H1 (cell line): ENCODE measurements around the gene DKC1. TPM values are rescaled to one million over a fixed set of nuclear protein-coding genes. Genes with fewer than 3 reads are reported as not detected.

Experiments used
- CTCF ChIA-PET: fragments of 300-600 bp; sonication (Branson Sonifier 250); formaldehyde crosslinking; loops from one replicate; lab custom pipeline; 2021; ENCODE audit not compliant: partially characterized antibody; lab: Charles Lee
- POLR2A ChIA-PET: fragments of 300-600 bp; sonication (Branson Sonifier 250); formaldehyde crosslinking; loops from one replicate; lab custom pipeline; 2021; ENCODE audit warnings: inconsistent platforms; ENCODE audit not compliant: partially characterized antibody; lab: Charles Lee
- DNase-seq, 2 experiments: peaks; one replicate each; pipeline versions ENCODE4 v3.0.0 to v3.0.0-alpha.2; 2010 to 2022; ENCODE audit warnings: low spot score in 2 of 2, low read depth in 1 of 2, mixed read lengths in 1 of 2
- FAIRE-seq: peaks from 2 replicates; lab custom pipeline; 2011; peaks lifted over from hg19 to GRCh38; lab: Jason Lieb, UNC
- H2AFZ ChIP-seq: 2 replicates; pipeline ENCODE4 v1.8.1; 2012; ENCODE audit warnings: low read length, inconsistent platforms
- H2AK5ac ChIP-seq: 2 replicates; pipeline ENCODE4 v1.6.1; 2013; ENCODE audit warnings: low read depth, low read length
- H2BK120ac ChIP-seq: replicated peaks from 2 replicates; pipeline ENCODE3; 2013; ENCODE audit warnings: low read depth, low read length, inconsistent platforms
- H2BK12ac ChIP-seq: 2 replicates; pipeline ENCODE4 v1.6.1; 2013; ENCODE audit warnings: low read depth, low read length
- H2BK15ac ChIP-seq: 2 replicates; pipeline ENCODE4 v1.6.1; 2013; ENCODE audit warnings: low read length
- H2BK20ac ChIP-seq: 2 replicates; pipeline ENCODE4 v1.6.1; 2013; ENCODE audit warnings: low read length
- H2BK5ac ChIP-seq: 2 replicates; pipeline ENCODE4 v1.6.1; 2013; ENCODE audit warnings: low read depth, low read length
- H3K14ac ChIP-seq: 2 replicates; pipeline ENCODE4 v1.6.1; 2013; ENCODE audit warnings: inconsistent platforms; ENCODE audit not compliant: insufficient read length
- H3K18ac ChIP-seq: 2 replicates; pipeline ENCODE4 v1.6.1; 2013; ENCODE audit warnings: low read length; ENCODE audit errors: extremely low read depth
- H3K23ac ChIP-seq: 2 replicates; pipeline ENCODE4 v1.6.1; 2013; ENCODE audit warnings: inconsistent platforms; ENCODE audit not compliant: insufficient read length
- H3K23me2 ChIP-seq: 2 replicates; pipeline ENCODE4 v1.6.1; 2013; ENCODE audit warnings: low read depth, low read length
- H3K27ac ChIP-seq: 2 replicates; pipeline ENCODE4 v1.6.1; 2011; ENCODE audit warnings: low read depth, low read length, inconsistent platforms
- H3K27me3 ChIP-seq, 4 experiments: replicated peaks in 1 of 4; 1 replicate in 1 of 4; 2 replicates in 3 of 4; pipeline versions ENCODE4 v1.6.1 to v1.8.1; 2011 to 2013; ENCODE audit warnings: low read length in 3 of 4, mild to moderate bottlenecking in 3 of 4, inconsistent platforms in 2 of 4, mixed read lengths in 2 of 4, moderate library complexity in 1 of 4; ENCODE audit not compliant: control insufficient read depth in 3 of 4, insufficient read depth in 3 of 4; ENCODE audit errors: extremely low read depth in 1 of 4
- H3K36me3 ChIP-seq, 4 experiments: 2 replicates each; pipeline versions ENCODE4 v1.6.1 to v1.8.1; 2011 to 2013; ENCODE audit warnings: mild to moderate bottlenecking in 4 of 4, low read length in 3 of 4, moderate library complexity in 2 of 4, control low read depth in 1 of 4, inconsistent platforms in 1 of 4; ENCODE audit not compliant: insufficient read depth in 4 of 4, control insufficient read depth in 2 of 4
- H3K4ac ChIP-seq: replicated peaks from 2 replicates; pipeline ENCODE3; 2013; ENCODE audit warnings: low read length, low read depth, mixed read lengths, inconsistent platforms; ENCODE audit not compliant: insufficient read length
- H3K4me1 ChIP-seq, 4 experiments: replicated peaks in 1 of 4; 1 replicate in 1 of 4; 2 replicates in 3 of 4; pipeline versions ENCODE4 v1.6.1 to v1.8.1; 2011 to 2013; ENCODE audit warnings: low read length in 3 of 4, inconsistent platforms in 2 of 4, mixed read lengths in 1 of 4; ENCODE audit not compliant: insufficient read depth in 4 of 4, control insufficient read depth in 3 of 4
- H3K4me2 ChIP-seq, 2 experiments: 2 replicates each; pipeline versions ENCODE4 v1.6.1 to v1.8.1; 2011 to 2013; ENCODE audit warnings: low read depth in 2 of 2, low read length in 2 of 2, control low read depth in 1 of 2, inconsistent platforms in 1 of 2, mild to moderate bottlenecking in 1 of 2; ENCODE audit not compliant: insufficient read depth in 1 of 2
- H3K4me3 ChIP-seq, 4 experiments: fragments of 200-600, 300-600 bp in 1 of 4; sonication (generic), shearing (Covaris generic), sonication (Bioruptor Twin) in 1 of 4; 2 replicates each; pipeline versions ENCODE4 v1.5.1 to v1.8.1; 2011 to 2016; ENCODE audit warnings: low read length in 4 of 4, low read depth in 3 of 4, control low read depth in 2 of 4, inconsistent platforms in 2 of 4, mild to moderate bottlenecking in 2 of 4, mixed read lengths in 1 of 4, moderate library complexity in 1 of 4; ENCODE audit not compliant: insufficient read depth in 2 of 4; ENCODE audit errors: extremely low read depth in 1 of 4
- H3K56ac ChIP-seq: replicated peaks from 2 replicates; pipeline ENCODE3; 2013; ENCODE audit warnings: low read depth, mild to moderate bottlenecking, mixed read lengths, low read length, inconsistent platforms; ENCODE audit not compliant: insufficient read length
- H3K79me1 ChIP-seq: 2 replicates; pipeline ENCODE4 v1.6.1; 2013; ENCODE audit warnings: low read depth, low read length, control low read depth
- H3K79me2 ChIP-seq, 2 experiments: 2 replicates each; pipeline versions ENCODE4 v1.6.1 to v1.8.1; 2012 to 2013; ENCODE audit warnings: low read length in 2 of 2, mild to moderate bottlenecking in 2 of 2, inconsistent platforms in 1 of 2; ENCODE audit not compliant: insufficient read depth in 2 of 2, control insufficient read depth in 1 of 2
- H3K9ac ChIP-seq, 4 experiments: replicated peaks in 1 of 4; 1 replicate in 1 of 4; 2 replicates in 3 of 4; pipeline versions ENCODE4 v1.6.1 to v1.8.1; 2011 to 2013; ENCODE audit warnings: low read depth in 3 of 4, low read length in 3 of 4, control low read depth in 2 of 4, mild to moderate bottlenecking in 2 of 4, moderate library complexity in 2 of 4, inconsistent platforms in 1 of 4; ENCODE audit errors: extremely low read depth in 1 of 4
- H3K9me3 ChIP-seq, 2 experiments: 2 replicates each; pipeline versions ENCODE4 v1.6.1 to v1.8.1; 2012 to 2013; ENCODE audit warnings: mild to moderate bottlenecking in 2 of 2, moderate library complexity in 2 of 2, control low read depth in 1 of 2, inconsistent platforms in 1 of 2, low read depth in 1 of 2, low read length in 1 of 2, mixed read lengths in 1 of 2; ENCODE audit not compliant: insufficient read depth in 2 of 2
- H4K20me1 ChIP-seq, 2 experiments: replicated peaks in 1 of 2; 2 replicates each; pipeline versions ENCODE3 to v1.8.1; 2011 to 2013; ENCODE audit warnings: inconsistent platforms in 2 of 2, low read length in 2 of 2, mild to moderate bottlenecking in 1 of 2; ENCODE audit not compliant: insufficient read depth in 2 of 2, control insufficient read depth in 1 of 2
- H4K5ac ChIP-seq: 2 replicates; pipeline ENCODE4 v1.6.1; 2013; ENCODE audit warnings: low read length, low read depth, mixed read lengths, inconsistent platforms; ENCODE audit not compliant: insufficient read length
- H4K8ac ChIP-seq: 2 replicates; pipeline ENCODE4 v1.8.0; 2013; ENCODE audit warnings: mild to moderate bottlenecking, moderate library complexity, low read length, inconsistent platforms; ENCODE audit not compliant: insufficient read depth; ENCODE audit errors: extremely low read depth
- H4K91ac ChIP-seq: replicated peaks from 2 replicates; pipeline ENCODE3; 2013; ENCODE audit warnings: low read length, mixed read lengths, inconsistent platforms; ENCODE audit not compliant: insufficient read length
- BCL11A ChIP-seq, 2 experiments: IDR thresholded peaks; one replicate each; pipeline ENCODE4 v1.6.1; 2011; ENCODE audit warnings: low read depth in 2 of 2, low read length in 2 of 2, mild to moderate bottlenecking in 2 of 2
- CEBPB ChIP-seq: IDR thresholded peaks from 2 replicates; pipeline ENCODE4 v1.6.1; 2012; ENCODE audit warnings: low read depth, low read length
- CREB1 ChIP-seq: IDR thresholded peaks from 2 replicates; pipeline ENCODE4 v1.6.1; 2012; ENCODE audit warnings: inconsistent platforms
- EZH2 ChIP-seq: fragments of 200-600 bp; sonication (generic); IDR thresholded peaks from 2 replicates; pipeline ENCODE4 v1.7.1; 2012; ENCODE audit warnings: low read depth, mild to moderate bottlenecking, moderate library complexity, low read length, inconsistent platforms; ENCODE audit not compliant: severe bottlenecking
- FOSL1 ChIP-seq: IDR thresholded peaks from 2 replicates; pipeline ENCODE4 v1.6.1; 2011; ENCODE audit warnings: mild to moderate bottlenecking, low read depth, low read length, moderate library complexity; ENCODE audit not compliant: insufficient read depth
- GTF2F1 ChIP-seq: IDR thresholded peaks from 2 replicates; pipeline ENCODE4 v1.6.1; 2012; ENCODE audit warnings: low read depth, low read length, improper control_type of control experiment, borderline replicate concordance
- SIX5 ChIP-seq: IDR thresholded peaks from 2 replicates; pipeline ENCODE4 v1.6.1; 2011; ENCODE audit warnings: mild to moderate bottlenecking, low read depth, low read length
- SRF ChIP-seq: IDR thresholded peaks from 2 replicates; pipeline ENCODE4 v1.6.1; 2011; ENCODE audit warnings: mild to moderate bottlenecking, low read depth, low read length, moderate library complexity
- TAF1 ChIP-seq: IDR thresholded peaks from 2 replicates; pipeline ENCODE4 v1.6.1; 2011; ENCODE audit warnings: mild to moderate bottlenecking, low read depth, low read length
- TEAD4 ChIP-seq: IDR thresholded peaks from 2 replicates; pipeline ENCODE4 v1.6.1; 2012; ENCODE audit warnings: low read depth, low read length, inconsistent platforms, mixed read lengths
- USF2 ChIP-seq: IDR thresholded peaks from 2 replicates; pipeline ENCODE4 v1.6.1; 2011; ENCODE audit warnings: low read length, improper control_type of control experiment
- WGBS, 2 experiments: shearing (Covaris generic) in 1 of 2; methylation state at CpG; one replicate each; pipeline versions ENCODE4 v1.1.6 to v1.1.7; 2013 to 2015; ENCODE audit warnings: low lambda C conversion rate in 2 of 2, mixed read lengths in 2 of 2, inconsistent platforms in 1 of 2, low coverage in 1 of 2, missing lambda C conversion rate in 1 of 2; ENCODE audit not compliant: insufficient replicate concordance in 2 of 2, insufficient coverage in 1 of 2, insufficient read length in 1 of 2; ENCODE audit errors: extremely low coverage in 1 of 2, missing lambda C conversion rate in 1 of 2; 5-methylcytosine and 5-hydroxymethylcytosine counted together
- polyA plus RNA-seq, 7 experiments: library from polyadenylated mRNA; depleted of rRNA in 3 of 7; stranded (reverse) in 5 of 7; unstranded in 2 of 7; fragments of >200 nt in 5 of 7; fragments of 200-250 nt in 2 of 7; gene quantifications; 1 replicate in 5 of 7; 2 replicates in 1 of 7; 4 replicates in 1 of 7; pipeline versions ENCODE4 v1.2.1 to v1.2.3, GENCODE V29; 2011 to 2013; ENCODE audit warnings: missing spikeins in 2 of 7, mixed read lengths in 2 of 7
- total RNA-seq: library from RNA; stranded (reverse); fragmentation: NEBNext Ultra II Directional; extraction: Animal tissue kit (Norgen Biotek cat#: 25700); gene quantifications from 2 replicates; pipeline ENCODE4 v1.2.1, GENCODE V29; 2021

Gene DKC1
- total and polyA plus RNA-seq, 2 of the 8 experiments (the other 6 are each of a cell fraction or from before 2014, with no cell fraction given) = 65.6 to 143 TPM

GRCh38 chrX:154784149-154784995 lies 21.7 kb downstream of the DKC1 start:
- 90% methylated on average over 3 of the region's 13 CpGs; no CpG with 5 or more reads in 1 of the 2 experiments for WGBS, 2 experiments
- POLR2A ChIA-PET = interaction anchor here (0.7 to 1.4 kb wide), 4 partner anchors 9 to 21 kb away, joined by 3 to 4 read pairs (median 3); partner anchors contain the start of gene MPP1
- no peaks in the 10 kb centered on the region for H3K27me3 ChIP-seq
- TF ChIP-seq TAF1 (no peak), FOSL1 (no peak), GTF2F1 (no peak), USF2 (no peak), BCL11A (IDR thresholded peaks at IDR 0.05; ENCODE audit: low read depth in 2 of 2, low read length in 2 of 2) (no peak), CREB1 (no peak), SIX5 (no peak), EZH2 (no peak), CEBPB (no peak), TEAD4 (no peak), SRF (no peak)

More at GRCh38 chrX:154784149-154784995, 21.7 kb downstream of the DKC1 start:
- Histone ChIP-seq H3K23me2 (no peaks in the 10 kb centered on the region), H4K8ac (no peak overlapping the region), H4K20me1 (no peaks in the 10 kb centered on the region), H3K4me2 (no peak overlapping the region), H2BK5ac (no peak overlapping the region), H3K27ac (no peak overlapping the region), H3K4me1 (no peaks in the 10 kb centered on the region; a peak in 1 of 7 replicates), H3K56ac (no peak overlapping the region), H4K5ac (no peak overlapping the region), H2BK20ac (no peak overlapping the region), H3K14ac (no peak overlapping the region), H2BK12ac (no peak overlapping the region), H3K79me2 (no peaks in the 10 kb centered on the region), H2AK5ac (no peak overlapping the region), H2AFZ (no peak overlapping the region), H3K23ac (no peak overlapping the region), H3K18ac (no peak overlapping the region), H3K36me3 (no peaks in the 10 kb centered on the region; a peak in 1 of 8 replicates), H2BK15ac (no peak overlapping the region), H4K91ac (no peak overlapping the region), H3K79me1 (no peaks in the 10 kb centered on the region), H3K9me3 (no peaks in the 10 kb centered on the region), H3K4ac (no peak overlapping the region), H3K4me3 (no peak overlapping the region), H3K9ac (no peak overlapping the region), H2BK120ac (no peak overlapping the region)
- CTCF ChIA-PET = interaction anchor here (0.5 to 1.0 kb wide), 2 partner anchors 8 to 32 kb away, joined by 3 read pairs; no protein-coding TSS in a partner anchor
- DNase-seq (no peak), FAIRE-seq (no peak)
